GM21390 (cell line): ENCODE data around the gene OR7C1.
"Not testable (repeated sequence)": the region's sequence is repeated elsewhere in the genome, so short reads cannot be mapped to it uniquely, and the experiment has no call there.

Experiments used
- ATAC-seq: cut with Tn5 transposase; IDR thresholded peaks from one replicate; pipeline ENCODE4 v1.9.1; 2021; ENCODE audit not compliant: unreplicated experiment

The OR7C1 gene

DNA sequence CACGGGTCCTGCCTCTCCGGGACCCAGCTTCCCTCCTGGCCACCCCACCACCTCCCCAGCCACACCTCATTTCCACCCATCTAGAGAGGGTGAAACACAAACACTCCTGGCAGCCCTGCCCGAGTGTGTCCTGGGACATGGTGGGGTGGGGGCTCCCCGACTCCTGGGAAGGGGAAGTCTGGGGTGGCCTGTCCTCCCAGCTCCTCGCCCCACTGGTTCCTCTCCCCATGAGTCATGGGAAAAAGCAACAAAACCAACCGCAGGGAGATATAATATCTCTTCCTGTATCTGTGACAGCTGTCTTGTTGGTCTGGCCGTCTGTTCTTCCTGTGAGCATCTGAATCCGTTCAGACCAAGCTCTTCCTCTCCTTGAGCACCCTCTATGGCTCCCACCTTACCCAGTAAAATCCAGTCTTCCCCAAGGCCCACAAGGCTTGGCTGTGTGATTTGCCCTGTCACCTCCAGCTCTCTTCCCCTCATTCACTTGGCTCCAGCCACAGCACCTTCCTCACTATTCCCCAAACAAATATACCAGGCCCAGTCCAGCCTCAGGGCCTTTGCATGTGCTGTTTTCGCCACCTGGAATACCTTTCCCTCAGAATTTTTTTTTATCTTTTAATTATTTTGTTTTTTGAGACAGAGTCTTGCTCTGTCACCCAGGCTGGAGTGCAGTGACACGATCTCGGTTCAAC, 49.7 kb downstream of the OR7C1 start:
- ATAC-seq = not testable (repeated sequence)

DNA sequence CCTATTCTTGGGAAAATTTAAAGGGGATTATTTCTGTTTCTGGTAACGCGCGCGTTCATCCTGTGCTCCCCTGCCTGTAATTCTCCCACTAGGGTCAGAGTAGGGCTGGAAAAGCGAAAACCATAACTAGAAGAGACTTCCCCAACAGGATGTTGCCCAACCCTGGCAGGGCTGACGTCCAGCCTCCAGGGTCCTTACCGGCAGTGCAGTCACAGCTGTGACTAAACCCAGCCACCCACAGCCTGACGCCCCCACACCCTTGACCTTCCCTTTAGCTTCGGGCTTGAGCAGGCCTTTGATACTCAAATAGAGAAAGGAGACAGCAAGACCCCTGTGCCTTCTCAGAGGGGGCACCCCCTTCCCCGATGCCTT, 50.3 kb downstream of the OR7C1 start:
- ATAC-seq = not testable (repeated sequence)

- not testable (repeated sequence) for ATAC-seq
These were observed 51.5 kb downstream of the OR7C1 start for GRCh38 chr19:14783410-14783998.

- no peak for ATAC-seq
These were observed 52.2 kb downstream of the OR7C1 start for GRCh38 chr19:14782626-14783409.

- ATAC-seq = not testable (repeated sequence)
These were observed 53.1 kb downstream of the OR7C1 start for GRCh38 chr19:14781713-14782536.

DNA sequence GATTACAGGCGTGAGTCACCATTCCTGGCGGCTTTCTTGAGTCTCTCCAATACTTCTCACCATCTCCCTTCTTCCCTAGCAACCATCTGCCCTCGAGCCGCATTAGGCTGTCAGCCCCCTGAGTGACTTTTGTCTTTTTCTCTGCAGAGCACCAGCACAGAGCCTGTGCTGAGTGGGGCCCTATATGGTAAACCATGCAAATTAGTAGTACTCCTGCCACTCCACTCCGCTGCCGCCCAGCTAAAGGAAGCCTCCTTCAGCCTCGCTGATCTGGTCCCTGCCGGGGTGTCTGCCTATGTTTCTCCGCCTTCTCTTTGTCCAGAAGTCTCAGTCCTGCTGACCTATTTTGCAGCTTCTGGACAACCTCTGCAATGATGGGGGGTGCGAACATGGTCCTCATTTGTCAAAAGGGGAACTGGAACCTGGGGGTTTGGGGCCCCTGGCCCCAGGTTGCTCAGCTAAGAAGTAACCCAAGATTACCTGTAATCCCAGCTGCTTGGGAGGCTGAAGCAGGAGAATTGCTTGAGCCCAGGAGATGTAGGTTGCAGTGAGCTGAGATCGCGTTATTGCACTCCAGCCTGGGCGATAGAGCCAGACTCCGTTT, 54.3 kb downstream of the OR7C1 start:
- ATAC-seq = not testable (repeated sequence)

GRCh38 chr19:14779151-14779550, 55.8 kb downstream of the OR7C1 start:
- ATAC-seq = no peak

GRCh38 chr19:14778110-14778845, 56.7 kb downstream of the OR7C1 start, which contains the start of gene ADGRE2:
Gene ADGRE2 (minus strand): TSS chr19:14778560. CDS start chr19:14776756, 1,804 bp downstream.
- not testable (repeated sequence) for ATAC-seq

DNA sequence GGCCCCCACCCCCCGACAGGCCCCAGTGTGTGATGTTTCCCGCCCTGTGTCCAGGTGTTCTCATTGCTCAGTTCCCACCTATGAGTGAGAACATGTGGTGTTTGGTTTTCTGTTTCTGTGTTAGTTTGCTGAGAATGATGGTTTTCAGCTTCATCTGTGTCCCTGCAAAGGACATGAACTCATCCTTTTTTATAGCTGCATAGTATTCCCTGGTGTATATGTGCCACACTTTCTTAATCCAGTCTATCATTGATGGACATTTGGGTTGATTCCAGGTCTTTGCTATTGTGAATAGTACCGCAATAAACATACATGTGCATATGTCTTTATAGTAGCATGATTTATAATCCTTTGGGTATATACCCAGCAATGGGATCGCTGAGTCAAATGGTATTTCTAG, 57.3 kb downstream of the OR7C1 start:
- ATAC-seq = not testable (repeated sequence)

DNA sequence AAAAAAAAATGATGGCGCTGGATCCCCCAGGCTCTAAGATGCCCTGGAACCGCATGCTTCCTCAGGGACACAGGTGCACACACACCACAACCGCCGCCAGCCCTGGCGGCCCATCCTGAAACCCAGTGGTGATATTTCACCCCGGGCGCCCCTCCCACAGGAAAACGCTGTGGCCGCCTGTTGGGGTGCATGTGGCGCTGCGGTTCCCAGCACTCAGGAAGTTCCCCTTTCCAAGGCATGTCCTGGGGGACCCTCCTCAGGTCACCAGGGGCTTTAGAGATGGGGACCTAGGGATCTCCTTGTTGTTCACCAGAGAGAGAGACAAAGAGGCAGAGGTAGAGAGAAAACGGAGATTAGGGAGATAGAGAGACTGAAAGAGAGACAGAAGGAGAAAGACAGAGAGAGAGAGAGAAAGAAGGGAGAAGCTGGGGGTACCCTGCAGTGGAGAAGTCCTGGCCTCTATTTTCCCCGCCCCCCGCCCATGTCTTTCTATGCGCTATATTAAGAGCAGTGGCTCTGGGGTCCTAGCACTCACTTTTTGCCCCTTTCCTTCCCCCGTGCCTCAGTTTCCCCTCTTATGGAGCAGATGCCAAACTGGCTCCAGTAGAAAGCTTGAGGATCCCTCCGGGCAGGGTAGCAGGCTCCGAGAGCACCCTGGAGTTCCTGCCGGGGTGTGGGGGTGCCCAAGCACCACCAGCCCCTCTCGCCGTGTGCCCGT, 59.0 kb downstream of the OR7C1 start:
- no peak for ATAC-seq

- not testable (repeated sequence) for ATAC-seq
These were observed 59.7 kb downstream of the OR7C1 start for GRCh38 chr19:14775326-14775725.

- ATAC-seq = no peak
These were observed 60.6 kb downstream of the OR7C1 start for GRCh38 chr19:14774373-14774772.

DNA sequence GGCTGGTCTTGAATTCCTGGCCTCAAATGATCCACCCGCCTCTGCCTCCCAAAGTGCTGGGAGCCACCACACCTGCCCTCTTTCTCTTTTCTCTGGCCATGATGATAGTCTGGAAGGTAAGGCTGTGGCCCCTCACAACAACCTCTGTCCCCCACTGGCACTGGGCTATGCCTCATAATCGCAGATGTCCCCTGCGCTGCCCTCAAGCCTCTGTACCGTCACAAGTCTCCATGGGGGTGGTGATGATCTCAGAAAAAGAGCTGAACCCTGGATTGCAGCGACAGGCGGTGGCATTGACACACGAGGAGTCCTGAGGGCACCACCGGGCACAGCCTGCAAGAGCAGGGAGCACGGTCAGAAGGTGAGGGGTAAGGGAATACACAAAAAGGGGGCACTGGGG, 61.3 kb downstream of the OR7C1 start:
- not testable (repeated sequence) for ATAC-seq

DNA sequence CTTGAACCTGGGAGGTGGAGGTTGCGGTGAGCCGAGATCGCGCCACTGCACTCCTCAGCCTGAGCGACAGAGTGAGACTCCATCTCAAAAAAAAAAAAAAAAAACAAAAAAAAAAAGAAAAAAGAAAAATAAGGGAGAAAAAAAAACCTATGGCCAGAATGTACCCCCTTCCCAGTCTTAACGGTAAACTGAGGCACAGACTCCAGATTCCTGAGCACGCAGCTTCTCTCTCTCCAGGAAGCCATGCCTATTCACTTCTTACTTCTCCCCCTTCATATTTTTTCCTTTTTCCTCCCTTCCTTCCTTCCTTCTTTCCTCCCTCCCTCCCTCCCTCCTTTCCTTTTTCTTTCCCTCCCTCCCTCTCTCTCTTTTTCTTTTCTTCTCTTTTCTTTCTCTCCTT, 62.0 kb downstream of the OR7C1 start:
- ATAC-seq = no peak

DNA sequence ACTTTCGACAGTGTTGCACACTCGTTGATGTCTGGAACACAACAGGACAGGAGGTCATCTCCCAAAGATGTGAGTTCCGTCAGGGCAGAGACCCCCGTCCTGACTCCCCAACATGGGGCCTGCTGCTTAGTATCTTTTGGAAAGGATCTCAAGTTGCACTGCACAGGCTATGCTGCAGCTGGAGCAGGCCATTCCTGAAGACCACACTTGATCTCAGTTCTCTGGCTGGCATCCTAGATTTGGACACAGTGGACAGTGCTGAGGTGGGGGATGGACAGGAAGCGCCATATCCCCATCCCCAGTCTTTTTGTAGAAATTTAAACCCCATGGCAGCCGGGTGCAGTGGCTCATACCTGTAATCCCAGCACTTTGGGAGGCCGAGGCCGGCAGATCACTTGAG, 62.5 kb downstream of the OR7C1 start:
- ATAC-seq = no peak

GRCh38 chr19:14770944-14771839, 63.8 kb downstream of the OR7C1 start:
- no peak for ATAC-seq

DNA sequence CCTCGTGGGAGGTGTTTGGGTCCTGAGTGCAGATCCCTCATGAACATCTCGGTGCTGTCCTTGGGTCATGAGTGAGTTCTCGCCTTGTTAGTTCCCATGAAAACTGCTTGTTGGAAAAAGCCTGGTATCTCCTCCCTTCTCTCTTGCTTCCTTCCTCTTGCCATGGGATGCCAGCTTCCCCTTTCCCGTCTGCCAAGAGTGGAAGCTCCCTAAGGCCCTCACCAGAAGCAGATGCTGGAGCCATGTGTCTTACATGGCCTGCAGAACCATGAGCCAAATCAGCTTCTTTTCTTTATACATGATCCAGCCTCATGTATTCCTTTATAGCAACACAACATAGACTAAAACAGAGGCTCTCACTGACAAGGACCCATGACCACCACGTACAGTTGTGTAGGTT, 64.8 kb downstream of the OR7C1 start:
- no peak for ATAC-seq

DNA sequence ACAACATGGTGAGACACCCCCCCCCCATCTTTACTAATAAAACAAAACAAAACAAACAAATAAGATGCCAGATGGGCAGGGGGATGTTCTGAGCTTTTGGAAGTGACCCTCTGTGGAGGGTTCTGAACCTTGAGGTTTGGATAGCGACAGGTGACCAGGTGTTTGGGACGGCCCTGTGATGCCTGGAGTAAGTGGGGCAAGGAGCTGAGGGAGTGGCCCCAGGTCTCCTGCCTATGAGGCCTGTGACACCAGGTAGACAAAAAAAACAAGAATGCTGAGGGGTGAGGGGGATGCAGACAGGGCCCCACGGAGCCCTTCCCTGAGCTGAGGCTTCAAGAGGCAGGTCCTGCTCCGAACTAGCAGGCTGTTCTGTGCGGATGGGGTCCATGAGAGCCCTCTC, 65.8 kb downstream of the OR7C1 start:
- no peak for ATAC-seq
